Smooth muscle cell of trachea (primary cell): ENCODE data around the gene MIPEP. TPM values are rescaled to one million over a fixed set of nuclear protein-coding genes. Genes with fewer than 3 reads are reported as not detected.

Experiments used
- total RNA-seq: library from RNA; depleted of rRNA; stranded (reverse); fragments of >200 nt; gene quantifications from 2 replicates; pipeline ENCODE4 v1.2.1, GENCODE V29; 2014

MIPEP gene
- 45.0 and 46.3 TPM in 2 replicates for total RNA-seq

DNA sequence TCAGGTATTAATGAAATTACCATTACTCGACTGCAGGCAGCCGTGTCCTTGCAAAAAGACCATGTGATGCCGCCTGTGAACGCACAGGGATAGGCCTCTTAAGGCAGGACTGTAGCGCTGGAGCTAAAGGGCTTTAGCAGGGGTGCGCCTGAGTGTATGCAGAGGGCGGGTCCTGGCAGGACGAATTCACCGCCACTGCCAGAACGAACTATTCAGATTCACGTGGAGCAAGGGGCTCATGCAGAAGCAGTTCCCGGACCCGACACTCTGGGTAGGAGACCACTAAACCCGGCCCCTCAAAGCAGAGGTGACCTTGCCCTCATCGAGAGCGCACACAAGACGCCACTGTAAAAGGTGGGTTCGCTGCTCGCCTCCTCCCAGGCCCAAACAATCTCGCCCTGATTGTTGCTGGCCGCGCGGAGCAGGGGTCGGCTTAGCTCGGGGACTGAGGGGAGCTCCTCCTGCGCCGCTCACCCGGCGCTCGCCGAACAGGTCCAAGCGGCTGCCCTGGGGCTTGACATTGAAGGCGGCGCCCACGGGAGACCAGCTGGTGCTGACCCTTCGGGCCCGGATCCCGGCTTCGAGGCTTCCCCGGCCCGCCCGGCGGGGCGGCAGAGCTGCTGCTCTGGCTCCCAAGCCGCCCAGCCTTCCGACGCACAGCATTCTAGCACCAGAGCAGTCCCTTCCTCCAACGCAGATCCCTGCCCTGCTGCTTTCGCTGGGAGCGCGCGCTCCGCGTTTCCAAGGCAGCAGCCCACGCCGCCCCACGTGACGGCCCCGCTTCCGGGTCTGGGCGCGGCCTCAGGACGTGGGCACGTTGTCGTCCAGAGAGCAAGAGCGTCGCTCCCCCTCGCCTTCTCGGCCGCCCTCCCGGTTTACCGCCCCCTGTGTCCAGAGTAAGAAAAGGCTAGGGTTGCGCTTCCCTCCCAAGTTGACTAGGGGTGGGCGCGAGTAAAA lies at the start of gene MIPEP:
TSS of gene MIPEP (minus strand) at position 743 of the 957 bp plus-strand sequence. CDS start at position 663, 80 bp downstream.

DNA sequence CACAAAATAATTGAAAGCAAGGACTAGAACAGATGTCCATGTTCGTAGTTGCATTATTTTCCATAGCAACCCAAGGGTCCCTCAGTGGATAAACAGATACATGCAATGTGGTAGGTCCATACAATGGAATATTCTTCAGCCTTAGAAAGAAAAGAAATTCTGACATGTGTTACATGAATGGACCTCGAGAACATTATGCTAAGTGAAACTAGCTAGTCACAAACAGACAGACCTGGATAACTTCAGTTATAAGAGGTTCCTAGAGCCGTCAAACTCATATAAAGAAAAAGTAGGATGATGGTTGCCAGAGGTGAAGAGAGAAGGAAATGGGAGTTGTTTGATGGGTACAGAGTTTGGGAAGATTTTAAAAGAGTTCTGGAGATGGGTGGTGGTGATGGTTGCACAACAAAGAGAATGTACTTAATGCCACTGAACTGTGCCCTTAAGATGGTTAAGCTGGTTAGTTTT lies 8.3 kb upstream of the MIPEP start, which contains the start of gene C1QTNF9B:
TSS of gene C1QTNF9B (minus strand) at position 51 of the 468 bp plus-strand sequence.

Other genes with a start within 250 kb of the MIPEP start
- 0.33 and 0.44 TPM in 2 replicates for gene C1QTNF9B, start 8.1 kb upstream of the MIPEP start, total RNA-seq